Germinal center (tissue), 1 donor: Measurements from ENCODE around the gene PLN.

Source experiments
- DNase-seq: peaks from one replicate; pipeline ENCODE4 v3.0.0; 2012; ENCODE audit warnings: mixed read lengths, low spot score

PLN gene

DNA sequence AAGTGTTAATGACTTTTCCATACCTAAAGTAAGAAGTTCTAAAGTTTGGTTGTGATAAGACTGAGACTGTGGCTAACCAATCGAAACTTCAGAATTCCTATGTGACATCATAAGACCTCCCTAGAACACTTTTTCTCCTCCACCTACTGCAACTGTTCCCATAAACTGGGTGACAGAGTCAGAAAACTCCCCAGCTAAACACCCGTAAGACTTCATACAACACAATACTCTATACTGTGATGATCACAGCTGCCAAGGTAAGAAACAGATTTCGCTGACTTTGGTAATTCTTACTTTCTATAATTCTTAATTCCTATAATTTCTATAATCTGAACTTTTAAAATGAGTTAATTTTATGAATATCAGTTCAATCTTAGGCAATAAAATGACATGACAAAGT is at the start of gene PLN:
Gene PLN, plus strand, starts transcription at position 161 of the 400 bp plus-strand sequence. CDS start 10,626 bp downstream, outside the sequence.
- no peak for DNase-seq

- no peak for DNase-seq
Observed at GRCh38 chr6:118500130-118501015, 47.7 kb upstream of the PLN start.

DNA sequence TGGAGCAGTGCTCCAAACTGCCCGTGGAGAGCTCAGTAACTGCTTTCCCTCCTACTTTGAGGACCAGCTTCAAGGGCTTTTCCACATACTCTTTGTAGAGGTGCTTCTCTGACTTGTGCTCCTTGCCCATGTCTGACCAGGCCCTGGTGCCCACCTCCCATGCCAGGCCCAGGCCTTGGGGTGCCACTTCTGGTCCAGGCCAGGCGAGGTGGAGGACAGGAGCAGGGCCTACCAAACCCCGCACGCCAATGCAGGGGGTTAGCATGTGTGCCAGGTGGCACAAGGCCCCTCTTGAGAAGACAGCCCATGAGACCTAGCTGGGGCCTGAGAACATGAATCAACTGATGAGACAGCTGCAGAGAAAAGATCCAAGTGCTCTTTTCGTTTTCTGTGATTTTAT is 47.0 kb upstream of the PLN start:
- DNase-seq, result no peak

GRCh38 chr6:118501765-118502164 is 46.3 kb upstream of the PLN start:
- no peak for DNase-seq

DNA sequence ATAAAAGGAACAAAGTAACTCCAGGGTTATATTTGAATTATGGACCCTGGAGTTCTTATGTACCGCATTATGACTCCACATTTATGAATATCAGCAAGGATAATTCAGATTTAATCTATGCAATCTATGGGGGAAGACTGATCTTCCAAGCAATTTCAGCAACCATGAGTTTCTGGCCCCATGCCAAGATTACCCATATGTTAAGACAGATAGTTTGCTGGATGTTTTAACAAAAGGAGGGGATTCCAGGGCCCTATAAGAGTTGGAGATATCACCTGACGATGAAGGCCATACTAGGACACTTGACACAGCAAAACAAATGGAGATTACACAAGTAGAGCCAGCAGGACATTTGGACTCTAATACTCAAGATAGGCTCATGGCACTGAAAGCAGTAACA is 45.9 kb upstream of the PLN start:
- no peak for DNase-seq

DNA sequence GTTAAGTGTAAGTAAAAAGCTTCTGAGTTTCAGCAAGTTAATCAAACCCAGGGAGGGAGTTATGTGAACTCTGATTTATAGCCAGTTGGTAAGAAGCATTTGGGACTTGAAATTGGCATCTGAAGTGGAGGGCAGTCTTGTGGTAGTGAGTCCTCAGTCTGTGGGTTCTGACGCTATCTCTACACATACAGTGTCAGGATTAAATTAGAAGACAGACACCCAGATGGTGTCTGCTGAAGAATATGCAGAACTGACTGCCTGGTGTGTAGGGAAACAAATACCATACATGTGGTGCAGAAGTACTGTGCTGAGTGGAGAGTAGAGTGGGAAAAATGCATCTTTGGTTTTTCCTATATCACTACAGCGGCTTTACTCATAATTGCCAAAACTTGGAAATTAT is 43.5 kb upstream of the PLN start:
- DNase-seq, result no peak

GRCh38 chr6:118505656-118506055 is 42.4 kb upstream of the PLN start:
- no peak for DNase-seq

DNA sequence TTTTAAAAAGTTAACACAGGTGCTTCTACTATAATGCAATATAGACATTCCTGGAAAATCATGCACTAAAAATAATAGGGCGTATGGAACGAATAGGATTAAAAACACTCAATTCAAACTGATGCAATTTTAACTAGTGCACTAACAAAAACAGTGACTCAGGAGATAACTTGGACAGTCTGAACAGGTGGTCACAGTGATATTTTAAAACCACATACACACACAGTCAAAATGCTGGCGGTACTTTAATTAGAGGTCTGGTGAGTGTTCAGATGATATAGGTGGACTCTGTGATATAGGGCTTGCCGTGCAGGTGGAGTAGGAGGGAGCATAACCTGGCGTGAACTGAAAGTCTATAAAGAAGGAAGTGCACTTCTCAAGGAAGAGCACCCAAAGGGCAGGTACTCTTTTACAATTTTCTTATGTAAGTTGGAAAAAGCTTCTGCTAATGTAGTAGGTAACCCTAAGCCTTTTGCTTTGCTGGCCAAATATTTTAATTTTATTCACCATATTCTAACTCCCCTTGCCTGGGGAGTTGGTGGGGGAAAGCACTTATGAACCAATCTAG is 41.9 kb upstream of the PLN start:
- no peak for DNase-seq

GRCh38 chr6:118507636-118508035 is 40.5 kb upstream of the PLN start:
- no peak for DNase-seq

DNA sequence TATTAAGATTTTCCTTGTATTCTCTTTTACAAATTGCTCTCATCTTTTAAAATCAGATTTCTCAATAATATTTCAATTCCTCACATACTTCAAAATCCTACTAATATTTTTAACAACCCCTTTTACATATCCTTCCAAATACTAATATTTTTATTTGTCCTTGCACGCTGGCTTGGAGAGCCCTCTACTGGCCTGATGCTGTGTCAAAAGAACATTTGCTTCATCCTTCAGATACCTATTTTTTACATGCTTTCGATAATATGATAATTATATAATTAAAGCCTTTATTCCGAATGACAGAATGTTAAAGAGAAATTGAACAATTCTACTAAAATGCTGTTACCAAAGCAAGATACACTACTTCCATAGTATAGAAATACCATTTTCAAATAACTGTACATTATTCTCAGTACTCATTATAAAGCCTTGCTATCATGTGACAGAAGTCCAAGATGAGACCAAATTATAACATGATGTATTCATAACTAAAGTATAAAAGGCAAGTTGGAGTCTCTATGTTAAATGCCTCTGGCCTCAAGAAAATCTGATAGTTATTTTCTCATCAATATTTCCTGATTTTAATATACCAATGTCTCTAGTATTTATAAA is 39.0 kb upstream of the PLN start:
- no peak for DNase-seq

- no peak for DNase-seq
Observed at GRCh38 chr6:118511930-118512715, 36.0 kb upstream of the PLN start.

- DNase-seq, result no peak
Observed at GRCh38 chr6:118514689-118515088, 33.4 kb upstream of the PLN start.

- DNase-seq, result no peak
Observed at GRCh38 chr6:118522422-118522821, 25.7 kb upstream of the PLN start.

DNA sequence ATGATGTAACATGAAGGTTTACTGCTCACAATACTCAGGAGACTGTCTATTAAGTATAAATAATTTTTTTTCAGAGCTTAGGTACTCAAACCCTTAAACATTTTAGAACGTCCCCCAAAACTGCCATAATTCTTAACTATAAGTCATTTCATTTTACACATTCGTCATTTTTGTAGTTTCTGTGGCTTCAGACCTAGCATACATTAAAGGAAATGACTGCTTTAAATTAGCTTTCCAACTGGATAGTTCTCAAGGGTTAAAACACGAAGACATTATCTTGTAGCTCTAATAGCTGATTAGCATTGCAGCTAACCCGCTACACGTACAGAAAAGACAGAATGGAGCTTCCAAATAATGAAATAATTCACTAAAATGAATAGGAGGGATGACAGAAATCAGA is 24.9 kb upstream of the PLN start:
- DNase-seq, result no peak

DNA sequence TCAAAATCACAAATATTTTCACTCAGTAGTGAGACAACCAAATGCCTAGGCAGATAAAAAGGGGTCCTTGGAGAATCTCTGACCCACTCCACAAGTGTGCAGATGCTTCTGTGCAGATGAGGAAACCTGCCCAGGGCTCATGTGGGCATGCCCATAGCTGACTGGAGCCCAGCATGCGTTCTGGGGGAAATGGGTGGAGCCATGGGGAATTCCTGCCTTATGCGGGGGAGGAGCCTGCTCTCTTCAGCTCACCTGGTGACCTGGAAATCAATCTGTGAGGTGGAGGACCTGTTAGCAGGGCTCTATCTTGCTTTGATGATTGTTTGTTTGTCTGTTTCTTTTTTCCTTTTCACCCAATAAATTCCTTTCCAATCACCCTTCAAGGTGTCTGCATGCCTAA is 23.4 kb upstream of the PLN start:
- DNase-seq, result no peak

DNA sequence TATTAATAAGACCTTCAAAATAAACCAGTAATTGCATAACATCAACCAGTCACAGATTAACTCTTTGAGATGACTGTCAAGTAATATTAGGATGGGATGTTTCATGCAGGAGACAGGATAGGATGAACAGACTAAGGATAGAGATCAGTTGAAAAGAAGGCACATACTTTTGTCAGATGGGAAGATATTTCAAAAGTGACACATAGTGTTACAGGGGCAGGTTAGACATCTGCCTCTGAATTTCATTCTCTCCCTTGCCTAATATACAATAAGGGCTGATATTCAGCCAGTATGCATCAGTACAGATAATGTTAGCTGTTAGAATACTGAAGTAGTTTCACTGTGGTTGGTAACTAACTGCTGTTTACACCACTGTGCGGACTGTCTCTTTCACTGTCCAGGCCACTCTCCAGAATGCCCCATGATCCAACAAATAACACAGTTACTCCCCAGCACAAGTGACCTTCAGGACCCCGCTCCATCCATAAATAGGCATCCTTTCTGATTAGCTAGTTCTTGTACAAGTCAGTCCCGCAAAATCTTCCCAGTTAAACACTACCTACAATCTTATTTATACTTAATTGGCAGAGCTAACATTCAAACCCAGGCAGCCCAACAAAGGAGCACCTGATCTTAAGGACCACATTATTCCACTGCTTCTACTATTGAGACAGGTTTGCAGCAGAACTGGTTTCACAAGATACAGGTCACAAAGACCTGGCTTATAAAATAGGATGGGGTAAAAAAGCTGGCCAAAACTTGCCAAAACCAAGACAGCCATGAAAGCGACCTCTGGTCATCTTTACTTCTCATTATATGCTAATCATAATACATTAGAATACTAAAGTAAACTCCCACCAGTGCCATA is 21.9 kb upstream of the PLN start:
- DNase-seq, result no peak

DNA sequence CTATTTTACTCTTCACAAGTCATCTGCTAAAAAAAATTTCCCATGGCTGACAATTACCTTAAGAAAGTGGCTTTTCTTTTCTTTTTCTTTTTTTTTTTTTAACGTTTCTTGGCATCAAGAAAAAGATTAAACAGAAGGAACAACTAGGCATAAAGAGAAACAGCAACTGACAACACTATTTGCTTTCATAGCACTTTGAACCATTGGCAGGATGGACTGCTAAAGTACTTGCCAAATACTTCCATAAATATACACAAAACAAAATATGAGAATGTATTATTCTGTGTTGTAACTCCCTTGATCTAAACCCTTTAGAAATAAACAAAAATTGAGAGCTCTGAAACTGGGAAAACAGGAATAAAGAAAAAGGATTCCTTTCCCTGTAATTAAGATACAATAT is 20.0 kb upstream of the PLN start:
- no peak for DNase-seq

DNA sequence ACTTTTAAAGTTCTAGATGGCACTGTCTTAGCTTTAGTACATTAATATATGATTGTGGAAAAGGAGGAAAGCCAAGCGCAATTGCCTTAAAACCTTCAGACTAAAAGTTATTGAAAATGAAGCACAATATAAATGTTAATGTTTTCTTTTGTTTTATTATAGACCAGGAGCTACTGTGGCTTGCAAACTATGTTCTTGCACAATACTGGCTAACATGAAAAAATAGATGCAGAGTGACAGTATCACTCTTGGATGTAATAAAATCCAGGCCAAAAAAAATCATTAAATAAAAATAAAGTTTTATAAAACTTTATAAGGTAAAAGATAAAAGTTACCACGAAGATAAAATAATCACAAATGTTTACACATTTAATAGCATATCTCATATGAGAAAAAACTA is 18.3 kb upstream of the PLN start:
- no peak for DNase-seq

DNA sequence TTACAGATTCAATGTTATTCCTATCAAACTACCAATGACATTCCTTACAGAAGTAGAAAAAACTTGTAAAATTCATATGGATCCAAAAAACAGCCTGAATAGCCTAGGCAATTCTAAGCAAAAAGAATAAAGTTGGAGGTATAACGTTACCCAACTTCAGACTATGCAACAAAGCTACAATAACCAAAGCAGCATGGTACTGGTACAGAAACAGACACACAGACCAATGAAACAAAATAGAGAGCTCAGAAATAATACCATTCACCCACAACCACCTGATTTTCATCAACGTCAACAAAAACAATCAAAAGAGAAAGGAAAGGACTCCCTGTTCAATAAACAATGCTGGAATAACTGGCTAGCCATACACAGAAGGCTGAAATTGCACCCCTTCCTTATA is 17.2 kb upstream of the PLN start:
- DNase-seq, result no peak

DNA sequence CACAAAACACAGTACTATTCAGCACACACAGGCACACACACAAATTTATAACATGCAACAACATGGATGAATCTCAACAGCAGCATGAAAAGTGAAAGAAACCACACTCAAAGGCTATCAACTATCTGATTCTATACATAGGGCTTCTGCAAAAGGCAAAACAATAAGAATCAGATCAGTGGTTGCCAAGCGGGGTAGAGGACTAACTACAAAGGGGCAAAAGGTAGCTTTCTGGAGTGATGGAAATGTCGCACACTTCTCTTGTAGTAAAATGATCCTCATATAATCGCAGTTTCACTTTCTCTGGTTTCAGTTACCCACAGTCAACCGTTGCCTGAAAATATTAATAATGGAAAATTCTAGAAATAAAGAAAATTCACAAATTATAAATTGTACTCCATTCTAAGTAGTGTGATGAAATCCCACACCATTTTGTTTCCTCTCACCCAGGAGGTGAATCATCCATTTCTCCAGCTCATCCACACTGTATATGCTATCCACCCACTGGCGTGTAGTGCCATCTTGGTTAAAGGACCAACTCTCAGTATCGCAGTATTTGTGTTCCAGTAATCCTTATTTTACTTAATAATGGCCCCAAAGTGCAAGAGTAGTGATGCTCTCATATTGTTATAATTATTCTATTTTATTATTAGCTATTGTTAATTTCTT is 12.8 kb upstream of the PLN start:
- no peak for DNase-seq

- no peak for DNase-seq
Observed at GRCh38 chr6:118536478-118536877, 11.6 kb upstream of the PLN start.
